K562 (cell line): Measurements from ENCODE around the gene PLD6.
"Not testable (repeated sequence)": the region's sequence is repeated elsewhere in the genome, so short reads cannot be mapped to it uniquely, and the experiment has no call there.

Experiments used
- CREB1 ChIP-seq, 2 experiments: sonication (generic) in 1 of 2; formaldehyde crosslinking in 1 of 2; IDR thresholded peaks; 2 replicates each; pipeline versions ENCODE4 v1.6.1 to v1.8.0; 2012 to 2022; ENCODE audit warnings: inconsistent platforms in 1 of 2, mild to moderate bottlenecking in 1 of 2, missing genetic modification reagents in 1 of 2, moderate library complexity in 1 of 2
- CTCF ChIP-seq, 3 experiments: IDR thresholded peaks in 2 of 3; conservative IDR thresholded peaks in 1 of 3; 2 replicates each; pipeline ENCODE4 v1.5.1; 2011 to 2012; ENCODE audit warnings: low read length in 3 of 3, mild to moderate bottlenecking in 3 of 3, control low read depth in 2 of 3, improper control_type of control experiment in 1 of 3, inconsistent platforms in 1 of 3, low read depth in 1 of 3, mixed read lengths in 1 of 3, moderate library complexity in 1 of 3; ENCODE audit not compliant: insufficient read depth in 2 of 3
- GATAD2B ChIP-seq: fragments of 450-650 bp; IDR thresholded peaks from 2 replicates; pipeline ENCODE4 v1.6.1; 2017; ENCODE audit warnings: mild to moderate bottlenecking, borderline replicate concordance
- PHF8 ChIP-seq: fragments of 200-600 bp; sonication (generic); IDR thresholded peaks from 2 replicates; pipeline ENCODE4 v1.6.1; 2012; ENCODE audit warnings: mixed run types, mild to moderate bottlenecking, inconsistent platforms, low read length, moderate library complexity, borderline replicate concordance
- ZNF121 ChIP-seq: sonication (generic); formaldehyde crosslinking; conservative IDR thresholded peaks from 2 replicates; pipeline ENCODE4 v1.8.0; 2022; ENCODE audit warnings: missing genetic modification reagents
- ZNF24 ChIP-seq: fragments of 450-650 bp; IDR thresholded peaks from 2 replicates; pipeline ENCODE4 v1.6.1; 2016
- ZNF384 ChIP-seq: IDR thresholded peaks from 2 replicates; pipeline ENCODE4 v1.6.1; 2012; ENCODE audit warnings: low read depth, low read length, improper control_type of control experiment
- ZNF511 ChIP-seq: sonication (generic); formaldehyde crosslinking; IDR thresholded peaks from 2 replicates; pipeline ENCODE4 v1.8.0; 2022; ENCODE audit warnings: mild to moderate bottlenecking, missing genetic modification reagents

GRCh38 chr17:17184985-17185757 is 21.0 kb downstream of the PLD6 start:
- not testable (repeated sequence) for TF ChIP-seq CREB1 (IDR thresholded peaks at IDR 0.05); CREB1 (CRISPR knock-in tag; IDR thresholded peaks at IDR 0.05); ZNF384; ZNF121 (CRISPR knock-in tag); CTCF (IDR thresholded peaks at IDR 0.05 in 2 of 3, conservative IDR thresholded peaks at IDR 0.05 in 1 of 3; ENCODE audit: insufficient read depth in 2 of 3, low read depth in 1 of 3, low read length in 3 of 3); ZNF511 (CRISPR knock-in tag); ZNF24; GATAD2B; PHF8
